Measurements from ENCODE around the gene PIM3.

Gene PIM3

DNA sequence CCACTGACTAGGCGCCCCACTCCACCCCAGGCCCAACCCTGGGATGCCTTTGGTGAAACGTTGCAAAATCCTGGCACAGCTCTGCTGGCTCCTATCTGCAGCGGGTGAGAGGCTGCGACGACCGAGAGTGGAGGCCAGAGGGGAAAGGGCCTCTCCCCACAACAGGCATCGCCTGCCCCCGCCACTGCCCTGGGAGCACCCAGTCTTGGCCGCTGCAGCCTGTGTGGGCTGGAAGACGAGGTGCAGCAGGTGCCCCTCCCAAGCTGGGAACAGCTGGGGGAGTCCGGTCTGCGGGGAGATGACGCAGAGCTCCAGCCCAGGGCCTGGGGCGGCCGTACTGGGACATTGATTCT, 4.2 kb upstream of the PIM3 start:
- TF ChIP-seq, protein P1, sequence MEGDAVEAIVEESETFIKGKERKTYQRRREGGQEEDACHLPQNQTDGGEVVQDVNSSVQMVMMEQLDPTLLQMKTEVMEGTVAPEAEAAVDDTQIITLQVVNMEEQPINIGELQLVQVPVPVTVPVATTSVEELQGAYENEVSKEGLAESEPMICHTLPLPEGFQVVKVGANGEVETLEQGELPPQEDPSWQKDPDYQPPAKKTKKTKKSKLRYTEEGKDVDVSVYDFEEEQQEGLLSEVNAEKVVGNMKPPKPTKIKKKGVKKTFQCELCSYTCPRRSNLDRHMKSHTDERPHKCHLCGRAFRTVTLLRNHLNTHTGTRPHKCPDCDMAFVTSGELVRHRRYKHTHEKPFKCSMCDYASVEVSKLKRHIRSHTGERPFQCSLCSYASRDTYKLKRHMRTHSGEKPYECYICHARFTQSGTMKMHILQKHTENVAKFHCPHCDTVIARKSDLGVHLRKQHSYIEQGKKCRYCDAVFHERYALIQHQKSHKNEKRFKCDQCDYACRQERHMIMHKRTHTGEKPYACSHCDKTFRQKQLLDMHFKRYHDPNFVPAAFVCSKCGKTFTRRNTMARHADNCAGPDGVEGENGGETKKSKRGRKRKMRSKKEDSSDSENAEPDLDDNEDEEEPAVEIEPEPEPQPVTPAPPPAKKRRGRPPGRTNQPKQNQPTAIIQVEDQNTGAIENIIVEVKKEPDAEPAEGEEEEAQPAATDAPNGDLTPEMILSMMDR (IDR thresholded peaks at IDR 0.05) = no peak
- Histone ChIP-seq H3K36me3 (peaks cover 1% of the 10 kb centered on the region), H3K27ac (no peak overlapping the region), H3K4me1 (ENCODE audit: control insufficient read depth in 1 of 2, insufficient read depth in 1 of 2, low read depth in 1 of 2, low read length in 1 of 2) (peaks cover 46 to 55% of the 10 kb centered on the region in 2 experiments), H3K9me3 (no peaks in the 10 kb centered on the region), H3K4me3 (ENCODE audit: low read depth in 1 of 2, low read length in 1 of 2) (no peak overlapping the region), H3K27me3 (peaks cover 1% of the 10 kb centered on the region)

DNA sequence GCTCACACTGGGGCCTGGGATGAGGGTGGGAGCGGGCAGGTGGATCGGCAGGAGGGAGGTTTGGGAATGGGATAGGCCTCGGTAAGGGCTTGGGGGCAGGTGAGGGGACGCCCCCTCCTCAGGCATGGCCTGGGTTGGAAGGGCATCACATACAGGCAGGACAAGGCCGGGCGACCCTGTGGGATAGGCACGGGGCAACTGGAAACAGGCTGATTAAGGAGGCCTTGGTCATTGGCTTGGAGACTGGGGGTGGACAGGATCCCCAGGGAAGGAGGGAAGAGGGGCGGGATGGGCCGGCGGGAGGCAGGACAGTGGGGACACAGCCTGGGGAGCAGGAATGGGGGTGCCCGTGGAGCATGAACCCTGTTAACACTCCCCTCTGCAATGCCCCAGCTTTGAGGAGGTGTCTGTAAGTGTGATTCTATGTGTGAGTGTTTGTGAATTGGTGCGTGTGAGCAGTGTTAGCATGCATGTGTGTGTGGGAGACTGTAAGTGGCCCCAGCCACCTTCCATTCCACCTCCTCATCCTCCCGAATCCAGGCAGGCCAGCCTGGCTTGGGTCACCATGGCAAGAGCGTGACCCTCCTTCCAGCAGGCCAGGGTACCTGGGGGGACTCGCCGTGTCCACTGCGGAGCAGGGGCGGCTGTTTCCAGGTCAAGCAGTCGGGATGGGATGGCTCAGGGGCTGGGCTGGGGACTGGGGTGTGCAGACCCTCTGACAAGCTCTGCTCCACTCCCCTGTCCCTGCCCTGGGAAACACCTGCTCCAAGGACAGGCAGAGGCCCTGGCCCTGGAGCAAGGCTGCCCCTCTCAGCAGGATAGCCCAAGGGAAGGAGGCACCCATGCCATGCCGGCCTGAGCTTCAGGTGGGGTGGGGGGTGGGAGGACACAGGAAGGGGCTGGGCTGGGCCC, 3.4 kb upstream of the PIM3 start:
- Histone ChIP-seq H3K4me3 (ENCODE audit: low read depth in 1 of 2, low read length in 1 of 2) (no peak overlapping the region), H3K27me3 (peaks cover 9% of the 10 kb centered on the region), H3K9me3 (no peaks in the 10 kb centered on the region), H3K27ac (no peak overlapping the region), H3K4me1 (ENCODE audit: control insufficient read depth in 1 of 2, insufficient read depth in 1 of 2, low read depth in 1 of 2, low read length in 1 of 2) (peaks cover 44 to 47% of the 10 kb centered on the region in 2 experiments), H3K36me3 (peaks cover 9% of the 10 kb centered on the region)
- TF ChIP-seq, protein P1 (IDR thresholded peaks at IDR 0.05) = no peak

- TF ChIP-seq, protein P1 (IDR thresholded peaks at IDR 0.05) = no peak
- Histone ChIP-seq H3K36me3 (peaks cover 16% of the 10 kb centered on the region), H3K27me3 (peaks cover 10% of the 10 kb centered on the region), H3K9me3 (no peaks in the 10 kb centered on the region), H3K4me3 (ENCODE audit: low read depth in 1 of 2, low read length in 1 of 2) (no peak overlapping the region), H3K27ac (no peak overlapping the region), H3K4me1 (ENCODE audit: control insufficient read depth in 1 of 2, insufficient read depth in 1 of 2, low read depth in 1 of 2, low read length in 1 of 2) (peaks cover 44 to 46% of the 10 kb centered on the region in 2 experiments)
Measured at GRCh38 chr22:49957826-49958365, 2.7 kb upstream of the PIM3 start.

- Histone ChIP-seq H3K36me3 (peaks cover 22% of the 10 kb centered on the region), H3K27me3 (peaks cover 10% of the 10 kb centered on the region), H3K4me3 (ENCODE audit: low read depth in 1 of 2, low read length in 1 of 2) (no peak overlapping the region), H3K27ac (no peak overlapping the region), H3K9me3 (no peaks in the 10 kb centered on the region), H3K4me1 (ENCODE audit: control insufficient read depth in 1 of 2, insufficient read depth in 1 of 2, low read depth in 1 of 2, low read length in 1 of 2) (peaks cover 44 to 46% of the 10 kb centered on the region in 2 experiments)
- TF ChIP-seq, protein P1 (IDR thresholded peaks at IDR 0.05) = no peak
Measured at GRCh38 chr22:49958366-49958921, 2.1 kb upstream of the PIM3 start.

DNA sequence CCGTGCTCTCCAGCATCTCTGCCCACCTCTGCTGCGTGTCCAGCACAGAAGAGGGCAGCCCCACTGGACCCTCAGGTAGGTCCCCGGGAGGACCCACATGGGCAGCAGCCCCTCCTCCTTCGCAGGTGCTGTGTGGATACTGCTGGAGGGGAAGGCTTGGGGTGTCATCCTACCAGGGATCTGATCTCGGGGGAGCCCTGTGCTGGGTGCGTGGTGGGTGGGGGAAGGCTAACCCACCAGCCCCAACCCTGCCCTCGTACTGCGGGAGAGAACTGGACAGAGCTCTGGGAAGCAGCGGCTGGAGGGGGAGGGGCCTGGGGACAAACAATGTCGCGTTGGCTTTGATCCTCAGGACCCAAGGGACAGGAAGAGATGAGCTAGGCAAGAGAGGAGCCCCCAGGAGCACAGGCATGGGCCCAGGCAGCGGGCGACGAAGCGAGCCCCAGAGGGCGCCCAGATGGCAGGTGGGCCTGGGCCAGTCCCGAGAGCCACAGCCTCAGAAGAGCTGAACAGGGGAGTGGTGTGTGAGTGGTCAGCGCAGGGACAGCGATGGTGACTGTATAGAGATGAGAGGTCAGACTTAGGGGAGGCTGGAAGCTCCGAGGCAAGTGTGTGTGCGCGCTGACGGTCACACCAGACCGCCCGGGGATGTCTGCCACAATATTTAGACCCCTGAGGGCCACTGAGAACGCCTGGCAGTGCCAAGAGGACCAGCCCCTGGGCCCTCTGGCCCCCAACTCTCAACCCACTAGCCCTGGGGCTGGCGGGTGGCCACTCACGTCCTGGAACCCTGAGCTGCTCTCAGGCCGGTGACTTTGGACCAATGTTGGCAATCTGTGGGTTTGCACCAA, 1.4 kb upstream of the PIM3 start:
- peaks cover 10% of the 10 kb centered on the region for H3K27me3 ChIP-seq
- H3K4me1 ChIP-seq (ENCODE audit: control insufficient read depth in 1 of 2, insufficient read depth in 1 of 2, low read depth in 1 of 2, low read length in 1 of 2) = peaks cover 44 to 46% of the 10 kb centered on the region in 2 experiments
- TF ChIP-seq, protein P1 (IDR thresholded peaks at IDR 0.05) = no peak
- H3K9me3 ChIP-seq = no peaks in the 10 kb centered on the region
- peak overlapping the region; percentile 94 to 99 for H3K4me3 ChIP-seq (ENCODE audit: low read depth in 1 of 2, low read length in 1 of 2)
- peak overlapping the region; percentile 98 for H3K27ac ChIP-seq
- peaks cover 29% of the 10 kb centered on the region for H3K36me3 ChIP-seq

Data from neutrophil (primary cell).